HepG2 (cell line): ENCODE measurements around the gene TRPM5. TPM values are rescaled to one million over a fixed set of nuclear protein-coding genes. Genes with fewer than 3 reads are reported as not detected.

ENCODE experiments used
- ATAC-seq: fragments of 200-7000 bp; cut with Tn5 transposase; 3 replicates; pipeline ENCODE4 v1.9.1; 2020; ENCODE audit warnings: mild to moderate bottlenecking, moderate library complexity
- BruUV-seq: library from RNA; stranded (reverse); fragments of 400-500 nt; replicated peaks from 2 replicates; lab custom pipeline; 2021; lab: Mats Ljungman, UMichigan
- CTCF ChIA-PET: fragments of 300-600 bp; formaldehyde crosslinking; extraction: SDS; loops from one replicate; lab custom pipeline; 2021; ENCODE audit warnings: low total read pairs, inconsistent platforms, low intra/inter-chr PET ratio; lab: Yijun Ruan, JAX
- POLR2A ChIA-PET: fragments of 350-600 bp; sonication (Branson Sonifier 250); formaldehyde crosslinking; loops from one replicate; lab custom pipeline; 2020; ENCODE audit warnings: antibody characterized with exemption, inconsistent platforms; lab: Yijun Ruan, JAX
- DNase-seq: peaks from one replicate; pipeline ENCODE4 v3.0.0-alpha.2; 2015; ENCODE audit warnings: low spot score
- FAIRE-seq: peaks from 3 replicates; lab custom pipeline; 2011; peaks lifted over from hg19 to GRCh38; lab: Jason Lieb, UNC
- H2AFZ ChIP-seq: one replicate; pipeline ENCODE4 v1.6.1; 2011; ENCODE audit warnings: low read length, inconsistent platforms
- H3K27ac ChIP-seq: fragments of 300-600 bp; 3 replicates; pipeline ENCODE4 v1.8.0; 2011; ENCODE audit warnings: mixed run types, mild to moderate bottlenecking, mixed read lengths, low read length, inconsistent platforms; ENCODE audit not compliant: insufficient read depth; ENCODE audit errors: extremely low read length
- H3K27me3 ChIP-seq, 2 experiments: fragments of 200-600 bp in 1 of 2; 2 replicates in 1 of 2; 3 replicates in 1 of 2; pipeline versions ENCODE4 v1.6.0 to v1.8.0; 2011; ENCODE audit warnings: low read length in 2 of 2, mild to moderate bottlenecking in 2 of 2, moderate library complexity in 2 of 2, inconsistent platforms in 1 of 2; ENCODE audit not compliant: insufficient read depth in 2 of 2, control insufficient read depth in 1 of 2
- H3K36me3 ChIP-seq, 2 experiments: fragments of 200-600 bp in 1 of 2; replicated peaks in 1 of 2; 2 replicates in 1 of 2; 3 replicates in 1 of 2; pipeline versions ENCODE4 v1.5.1 to v1.8.0; 2011; ENCODE audit warnings: low read length in 2 of 2, inconsistent platforms in 1 of 2; ENCODE audit not compliant: insufficient read depth in 2 of 2, control insufficient read depth in 1 of 2
- H3K4me1 ChIP-seq: 2 replicates; pipeline ENCODE4 v1.5.1; 2012; ENCODE audit warnings: low read length, inconsistent platforms; ENCODE audit not compliant: insufficient read depth
- H3K4me2 ChIP-seq: 2 replicates; pipeline ENCODE4 v1.6.0; 2011; ENCODE audit warnings: low read depth, low read length, inconsistent platforms
- H3K4me3 ChIP-seq, 3 experiments: fragments of 200-600 bp in 1 of 3; sonication (generic), shearing (Covaris generic) in 1 of 3; replicated peaks in 1 of 3; 2 replicates each; pipeline ENCODE4 v1.5.1; 2011 to 2016; ENCODE audit warnings: low read length in 3 of 3, inconsistent platforms in 2 of 3, low read depth in 2 of 3, mild to moderate bottlenecking in 2 of 3, control low read depth in 1 of 3, mixed read lengths in 1 of 3; ENCODE audit not compliant: insufficient read depth in 1 of 3
- H3K79me2 ChIP-seq: one replicate; pipeline ENCODE4 v1.6.1; 2011; ENCODE audit warnings: low read length, inconsistent platforms; ENCODE audit not compliant: insufficient read depth
- H3K9ac ChIP-seq: 2 replicates; pipeline ENCODE4 v1.6.0; 2011; ENCODE audit warnings: mild to moderate bottlenecking, low read depth, low read length, inconsistent platforms; ENCODE audit not compliant: insufficient read depth
- H3K9me3 ChIP-seq: 2 replicates; pipeline ENCODE4 v1.5.1; 2012; ENCODE audit warnings: mild to moderate bottlenecking, low read length
- H4K20me1 ChIP-seq: 2 replicates; pipeline ENCODE4 v1.6.0; 2011; ENCODE audit warnings: inconsistent platforms, mild to moderate bottlenecking, low read length, moderate library complexity; ENCODE audit not compliant: insufficient read depth
- CENPX ChIP-seq: sonication (generic); formaldehyde crosslinking; IDR thresholded peaks from 2 replicates; pipeline ENCODE4 v1.9.0; 2021; ENCODE audit warnings: mild to moderate bottlenecking, missing genetic modification reagents, moderate library complexity
- FOSL1 ChIP-seq: sonication (generic); formaldehyde crosslinking; IDR thresholded peaks from 2 replicates; pipeline ENCODE4 v1.9.0; 2021; ENCODE audit warnings: missing genetic modification reagents, borderline replicate concordance
- HHEX ChIP-seq: IDR thresholded peaks from 2 replicates; pipeline ENCODE4 v1.6.1; 2016; ENCODE audit warnings: control low read depth
- HOXD1 ChIP-seq: sonication (generic); formaldehyde crosslinking; IDR thresholded peaks from 2 replicates; pipeline ENCODE4 v1.5.0; 2020; ENCODE audit warnings: missing genetic modification reagents
- NCOR1 ChIP-seq: fragments of 200-600 bp; sonication (generic); IDR thresholded peaks from 2 replicates; pipeline ENCODE4 v1.7.0; 2017; ENCODE audit warnings: antibody characterized with exemption, low read length, borderline replicate concordance
- PHF21A ChIP-seq: sonication (generic); formaldehyde crosslinking; IDR thresholded peaks from 2 replicates; pipeline ENCODE4 v1.5.0; 2020; ENCODE audit warnings: mild to moderate bottlenecking, missing genetic modification reagents
- STAT5B ChIP-seq: sonication (generic); formaldehyde crosslinking; IDR thresholded peaks from 2 replicates; pipeline ENCODE4 v1.4.0; 2020; ENCODE audit warnings: missing genetic modification reagents
- ZFP36 ChIP-seq: fragments of 150-350 bp; IDR thresholded peaks from 2 replicates; pipeline ENCODE4 v1.6.1; 2018; ENCODE audit warnings: borderline replicate concordance, low read length, low read depth; ENCODE audit not compliant: partially characterized antibody
- ZNF10 ChIP-seq: sonication (generic); formaldehyde crosslinking; IDR thresholded peaks from 2 replicates; pipeline ENCODE4 v1.4.0; 2020; ENCODE audit warnings: mild to moderate bottlenecking, low read depth, missing genetic modification reagents, borderline replicate concordance
- ZNF562 ChIP-seq: sonication (generic); formaldehyde crosslinking; IDR thresholded peaks from 2 replicates; pipeline ENCODE4 v1.8.0; 2022; ENCODE audit warnings: missing genetic modification reagents, borderline replicate concordance
- ZNF570 ChIP-seq: sonication (generic); formaldehyde crosslinking; IDR thresholded peaks from 2 replicates; pipeline ENCODE4 v1.4.0; 2020; ENCODE audit warnings: mild to moderate bottlenecking, missing genetic modification reagents, borderline replicate concordance
- ZNF660 ChIP-seq: sonication (generic); formaldehyde crosslinking; IDR thresholded peaks from 2 replicates; pipeline ENCODE4 v1.5.1; 2020; ENCODE audit warnings: mild to moderate bottlenecking, low read depth, missing genetic modification reagents, borderline replicate concordance
- ZNF749 ChIP-seq: sonication (generic); formaldehyde crosslinking; IDR thresholded peaks from 2 replicates; pipeline ENCODE4 v1.8.0; 2022; ENCODE audit warnings: mild to moderate bottlenecking, missing genetic modification reagents, moderate library complexity, borderline replicate concordance
- WGBS: methylation state at CpG from one replicate; pipeline ENCODE4 v1.1.6; 2017; ENCODE audit warnings: low lambda C conversion rate; 5-methylcytosine and 5-hydroxymethylcytosine counted together
- in situ Hi-C: cut with HindIII; loops from 2 replicates; pipeline ENCODE4 v1.10.0; 2017; ENCODE audit warnings: low pct_unique_long_range_greater_than_20kb; ENCODE audit not compliant: extremely low pct_ligation_motif_present
- intact Hi-C: fragments of 100-400 bp; cut with micrococcal nuclease; formaldehyde crosslinking; loops from one replicate; pipeline ENCODE4 v1.10.0; 2022; ENCODE audit not compliant: unreplicated experiment
- polyA plus RNA-seq, 8 experiments: library from polyadenylated mRNA; depleted of rRNA in 3 of 8; stranded (reverse) in 7 of 8; unstranded in 1 of 8; fragments of >200 nt; fragmentation: Illumina TruSeq in 4 of 8; extraction: Trizol in 4 of 8; gene quantifications; 2 replicates each; pipeline versions ENCODE4 v1.2.1 to v1.2.3, GENCODE V29; 2011 to 2016; ENCODE audit warnings: low read depth in 4 of 8, missing spikeins in 1 of 8, mixed read lengths in 1 of 8; ENCODE audit not compliant: insufficient read depth in 1 of 8
- total RNA-seq, 5 experiments: library from RNA; depleted of rRNA; stranded (reverse); fragments of >200 nt; fragmentation: Illumina TruSeq; extraction: Trizol; gene quantifications; 2 replicates each; pipeline ENCODE4 v1.2.3, GENCODE V29; 2016; ENCODE audit warnings: low read depth in 1 of 5
- TF ChIP-seq, protein P1 (sequence below): sonication (generic); formaldehyde crosslinking; IDR thresholded peaks from 2 replicates; pipeline ENCODE4 v1.8.1; 2023; ENCODE audit warnings: missing genetic modification reagents, mild to moderate bottlenecking, borderline replicate concordance

The TRPM5 gene
- total and polyA plus RNA-seq, 2 of the 13 experiments (the other 11 are each of a cell fraction or from before 2014, with no cell fraction given): 0.12 TPM; not detected in 1

DNA sequence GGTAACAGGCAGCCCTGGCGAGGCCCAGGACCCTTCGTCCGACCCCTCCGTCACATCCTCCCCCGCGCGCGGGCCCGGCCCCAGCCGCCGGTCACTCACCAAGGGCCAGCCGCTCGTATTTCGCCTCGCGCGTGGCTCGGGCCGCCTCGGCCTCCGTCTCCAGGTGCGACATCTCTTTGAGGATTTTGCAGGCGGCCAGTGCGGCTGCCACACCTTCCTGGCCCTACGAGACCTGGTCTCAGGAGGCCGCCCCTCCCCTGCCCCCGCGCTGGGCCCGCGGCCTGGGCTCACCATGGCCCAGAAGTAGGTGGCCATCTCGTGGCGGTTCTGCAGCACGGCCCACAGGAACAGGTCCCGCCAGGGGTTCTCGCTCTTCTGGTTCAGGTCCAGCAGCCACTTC is 29.7 kb downstream of the TRPM5 start:
- BruUV-seq: no TSS peak
- no peak overlapping the region for H3K4me3 ChIP-seq
- no peak for TF ChIP-seq ZNF562 (CRISPR knock-in tag)
- no peak for TF ChIP-seq ZNF660 (CRISPR knock-in tag)
- TF ChIP-seq ZNF749 (CRISPR knock-in tag): no peak
- TF ChIP-seq HHEX (CRISPR knock-in tag): no peak
- no peak for TF ChIP-seq NCOR1
- TF ChIP-seq CENPX (CRISPR knock-in tag): no peak
- TF ChIP-seq, protein P1, sequence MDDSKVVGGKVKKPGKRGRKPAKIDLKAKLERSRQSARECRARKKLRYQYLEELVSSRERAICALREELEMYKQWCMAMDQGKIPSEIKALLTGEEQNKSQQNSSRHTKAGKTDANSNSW (CRISPR knock-in tag): no peak
- no peak for TF ChIP-seq STAT5B
- no peak for TF ChIP-seq ZFP36
- TF ChIP-seq ZNF570: no peak
- no peak for TF ChIP-seq PHF21A
- no peak for TF ChIP-seq HOXD1 (CRISPR knock-in tag)
- no peak for TF ChIP-seq ZNF10 (CRISPR knock-in tag)
- TF ChIP-seq FOSL1 (CRISPR knock-in tag): no peak
- H2AFZ ChIP-seq: no peak overlapping the region
- ChIA-PET CTCF (interaction anchor here (1.1 kb wide), 1 partner anchor 110 kb away, joined by 3 read pairs; no protein-coding TSS in a partner anchor), POLR2A (no interaction called here)
- H4K20me1 ChIP-seq: no peaks in the 10 kb centered on the region
- H3K36me3 ChIP-seq: no peaks in the 10 kb centered on the region
- in situ Hi-C loops (loop anchor here (5.0 kb wide), 2 partner anchors 102 to 212 kb away; no protein-coding TSS in a partner anchor), intact Hi-C loops (no loop called here)
- no peak overlapping the region for H3K27ac ChIP-seq
- no peak overlapping the region for H3K9ac ChIP-seq
- no peak for DNase-seq
- ATAC-seq: no peak
- H3K27me3 ChIP-seq: peaks cover 0 to 1% of the 10 kb centered on the region in 2 experiments; a peak in 1 of 5 replicates
- peaks cover 35% of the 10 kb centered on the region for H3K4me1 ChIP-seq
- WGBS: 89% methylated on average over 33 of the region's 35 CpGs
- FAIRE-seq: no peak
- H3K4me2 ChIP-seq: no peak overlapping the region
- H3K9me3 ChIP-seq: no peaks in the 10 kb centered on the region
- no peaks in the 10 kb centered on the region for H3K79me2 ChIP-seq
